ENCODE measurements around the gene AGBL4. TPM values are rescaled to one million over a fixed set of nuclear protein-coding genes. Genes with fewer than 3 reads are reported as not detected.

The AGBL4 gene
- total and polyA plus RNA-seq, 2 experiments from 2014 or later = not detected

GRCh38 chr1:49085079-49085478, 938.7 kb downstream of the AGBL4 start:
- TF ChIP-seq EZH2phosphoT487 (IDR thresholded peaks at IDR 0.05; ENCODE audit: insufficient read depth, low read depth) (no peak), EZH2 (IDR thresholded peaks at IDR 0.05; ENCODE audit: insufficient read depth, poor library complexity, severe bottlenecking) (no peak)
- no peak for DNase-seq
- Histone ChIP-seq H3K9me2 (ENCODE audit: insufficient read depth) (no peaks in the 10 kb centered on the region), H3K4me3 (no peak overlapping the region), H4K20me1 (ENCODE audit: insufficient read depth) (no peaks in the 10 kb centered on the region), H2AFZ (no peak overlapping the region), H3K27me3 (replicated peaks; ENCODE audit: insufficient read depth) (no peaks in the 10 kb centered on the region), H3F3A (ENCODE audit: insufficient read depth) (no peaks in the 10 kb centered on the region), H3K36me3 (ENCODE audit: low read depth) (no peaks in the 10 kb centered on the region), H3K9ac (no peak overlapping the region), H3K79me2 (ENCODE audit: insufficient read depth) (no peaks in the 10 kb centered on the region), H3K27ac (no peak overlapping the region), H3K4me2 (ENCODE audit: unreplicated experiment) (no peak overlapping the region), H3K4me1 (ENCODE audit: insufficient read depth) (no peaks in the 10 kb centered on the region), H3K9me3 (ENCODE audit: low read depth) (no peaks in the 10 kb centered on the region)
- in situ Hi-C loops (cut with MboI) = no loop called here
- WGBS, 2 experiments (ENCODE audit: low coverage in 1 of 2, low lambda C conversion rate in 2 of 2, missing lambda C conversion rate in 2 of 2) = 22% methylated on average over 3 of the region's 3 CpGs

GRCh38 chr1:49060766-49061165, 963.0 kb downstream of the AGBL4 start:
- no peak overlapping the region for H3K27ac ChIP-seq
- in situ Hi-C loops (cut with MboI) = no loop called here
- no peaks in the 10 kb centered on the region for H3K9me2 ChIP-seq (ENCODE audit: insufficient read depth)
- no peaks in the 10 kb centered on the region for H3K4me1 ChIP-seq (ENCODE audit: insufficient read depth)
- no peaks in the 10 kb centered on the region for H3K36me3 ChIP-seq (ENCODE audit: low read depth)
- no peaks in the 10 kb centered on the region for H3K27me3 ChIP-seq (replicated peaks; ENCODE audit: insufficient read depth)
- no peak overlapping the region for H2AFZ ChIP-seq
- no peaks in the 10 kb centered on the region for H3K79me2 ChIP-seq (ENCODE audit: insufficient read depth)
- H3F3A ChIP-seq (ENCODE audit: insufficient read depth) = no peaks in the 10 kb centered on the region
- H3K9ac ChIP-seq = no peak overlapping the region
- H4K20me1 ChIP-seq (ENCODE audit: insufficient read depth) = no peaks in the 10 kb centered on the region
- no peaks in the 10 kb centered on the region for H3K9me3 ChIP-seq (ENCODE audit: low read depth)
- no peak overlapping the region for H3K4me2 ChIP-seq (ENCODE audit: unreplicated experiment)
- 17 to 25% methylated on average over 1 of the region's 1 CpG for WGBS, 2 experiments (ENCODE audit: low coverage in 1 of 2, low lambda C conversion rate in 2 of 2, missing lambda C conversion rate in 2 of 2)
- TF ChIP-seq EZH2phosphoT487 (IDR thresholded peaks at IDR 0.05; ENCODE audit: insufficient read depth, low read depth) = no peak
- TF ChIP-seq EZH2 (IDR thresholded peaks at IDR 0.05; ENCODE audit: insufficient read depth, poor library complexity, severe bottlenecking) = no peak
- H3K4me3 ChIP-seq = no peak overlapping the region
- peak; percentile 41 for DNase-seq

GRCh38 chr1:49059087-49059486, 964.7 kb downstream of the AGBL4 start:
- no peaks in the 10 kb centered on the region for H3K9me2 ChIP-seq (ENCODE audit: insufficient read depth)

GRCh38 chr1:49052102-49052501, 971.7 kb downstream of the AGBL4 start:
- Histone ChIP-seq H3K36me3 (ENCODE audit: low read depth) (no peaks in the 10 kb centered on the region), H2AFZ (no peak overlapping the region), H3K4me3 (no peak overlapping the region), H3K27me3 (replicated peaks; ENCODE audit: insufficient read depth) (no peaks in the 10 kb centered on the region), H3K27ac (no peak overlapping the region), H3K9ac (no peak overlapping the region), H3K4me2 (ENCODE audit: unreplicated experiment) (no peak overlapping the region), H4K20me1 (ENCODE audit: insufficient read depth) (no peaks in the 10 kb centered on the region), H3K79me2 (ENCODE audit: insufficient read depth) (no peaks in the 10 kb centered on the region), H3K4me1 (ENCODE audit: insufficient read depth) (no peaks in the 10 kb centered on the region), H3K9me3 (ENCODE audit: low read depth) (no peaks in the 10 kb centered on the region), H3F3A (ENCODE audit: insufficient read depth) (no peaks in the 10 kb centered on the region), H3K9me2 (ENCODE audit: insufficient read depth) (no peaks in the 10 kb centered on the region)
- DNase-seq = no peak
- in situ Hi-C loops (cut with MboI) = no loop called here
- 43 to 63% methylated on average over 1 of the region's 1 CpG for WGBS, 2 experiments (ENCODE audit: low coverage in 1 of 2, low lambda C conversion rate in 2 of 2, missing lambda C conversion rate in 2 of 2)
- TF ChIP-seq EZH2phosphoT487 (IDR thresholded peaks at IDR 0.05; ENCODE audit: insufficient read depth, low read depth) = no peak

More at GRCh38 chr1:49059087-49059486, 964.7 kb downstream of the AGBL4 start:
- Histone ChIP-seq H3K4me1 (ENCODE audit: insufficient read depth) (no peaks in the 10 kb centered on the region), H4K20me1 (ENCODE audit: insufficient read depth) (no peaks in the 10 kb centered on the region), H3K36me3 (ENCODE audit: low read depth) (no peaks in the 10 kb centered on the region), H3K9ac (no peak overlapping the region), H2AFZ (no peak overlapping the region), H3K4me3 (no peak overlapping the region), H3K4me2 (ENCODE audit: unreplicated experiment) (no peak overlapping the region), H3K79me2 (ENCODE audit: insufficient read depth) (no peaks in the 10 kb centered on the region), H3K27ac (no peak overlapping the region), H3K9me3 (ENCODE audit: low read depth) (no peaks in the 10 kb centered on the region), H3F3A (ENCODE audit: insufficient read depth) (no peaks in the 10 kb centered on the region), H3K27me3 (replicated peaks; ENCODE audit: insufficient read depth) (no peaks in the 10 kb centered on the region)
- in situ Hi-C loops (cut with MboI) = no loop called here
- 56 to 58% methylated on average over 3 of the region's 3 CpGs for WGBS, 2 experiments (ENCODE audit: low coverage in 1 of 2, low lambda C conversion rate in 2 of 2, missing lambda C conversion rate in 2 of 2)
- no peak for DNase-seq
- no peak for TF ChIP-seq EZH2 (IDR thresholded peaks at IDR 0.05; ENCODE audit: insufficient read depth, poor library complexity, severe bottlenecking)

GRCh38 chr1:49051647-49052046, 972.1 kb downstream of the AGBL4 start:
- H3F3A ChIP-seq (ENCODE audit: insufficient read depth) = no peaks in the 10 kb centered on the region
- H3K79me2 ChIP-seq (ENCODE audit: insufficient read depth) = no peaks in the 10 kb centered on the region
- H3K9ac ChIP-seq = no peak overlapping the region
- no peaks in the 10 kb centered on the region for H3K9me3 ChIP-seq (ENCODE audit: low read depth)
- H3K4me1 ChIP-seq (ENCODE audit: insufficient read depth) = no peaks in the 10 kb centered on the region
- no peak for DNase-seq
- H3K9me2 ChIP-seq (ENCODE audit: insufficient read depth) = no peaks in the 10 kb centered on the region
- H3K27me3 ChIP-seq (replicated peaks; ENCODE audit: insufficient read depth) = no peaks in the 10 kb centered on the region
- no peaks in the 10 kb centered on the region for H4K20me1 ChIP-seq (ENCODE audit: insufficient read depth)
- in situ Hi-C loops (cut with MboI) = no loop called here
- no peak for TF ChIP-seq EZH2 (IDR thresholded peaks at IDR 0.05; ENCODE audit: insufficient read depth, poor library complexity, severe bottlenecking)
- no peak for TF ChIP-seq EZH2phosphoT487 (IDR thresholded peaks at IDR 0.05; ENCODE audit: insufficient read depth, low read depth)
- no peak overlapping the region for H3K4me2 ChIP-seq (ENCODE audit: unreplicated experiment)
- no peak overlapping the region for H2AFZ ChIP-seq
- 19 to 21% methylated on average over 2 of the region's 2 CpGs for WGBS, 2 experiments (ENCODE audit: low coverage in 1 of 2, low lambda C conversion rate in 2 of 2, missing lambda C conversion rate in 2 of 2)
- H3K36me3 ChIP-seq (ENCODE audit: low read depth) = no peaks in the 10 kb centered on the region
- H3K4me3 ChIP-seq = no peak overlapping the region
- no peak overlapping the region for H3K27ac ChIP-seq

Measured in GM23248 (cell line).